Renal cortical epithelial cell (primary cell): ENCODE measurements around the gene COL1A1. TPM values are rescaled to one million over a fixed set of nuclear protein-coding genes. Genes with fewer than 3 reads are reported as not detected.

Experiments used
- DNase-seq: peaks from one replicate; pipeline ENCODE4 v3.0.0-alpha.2; 2011; ENCODE audit warnings: low read depth
- total RNA-seq: library from RNA; depleted of rRNA; stranded (reverse); fragments of >200 nt; gene quantifications from 2 replicates; pipeline ENCODE4 v1.2.3, GENCODE V29; 2014

Gene COL1A1
- total RNA-seq, 1 donor from 2014 or later, result 141 TPM

DNA sequence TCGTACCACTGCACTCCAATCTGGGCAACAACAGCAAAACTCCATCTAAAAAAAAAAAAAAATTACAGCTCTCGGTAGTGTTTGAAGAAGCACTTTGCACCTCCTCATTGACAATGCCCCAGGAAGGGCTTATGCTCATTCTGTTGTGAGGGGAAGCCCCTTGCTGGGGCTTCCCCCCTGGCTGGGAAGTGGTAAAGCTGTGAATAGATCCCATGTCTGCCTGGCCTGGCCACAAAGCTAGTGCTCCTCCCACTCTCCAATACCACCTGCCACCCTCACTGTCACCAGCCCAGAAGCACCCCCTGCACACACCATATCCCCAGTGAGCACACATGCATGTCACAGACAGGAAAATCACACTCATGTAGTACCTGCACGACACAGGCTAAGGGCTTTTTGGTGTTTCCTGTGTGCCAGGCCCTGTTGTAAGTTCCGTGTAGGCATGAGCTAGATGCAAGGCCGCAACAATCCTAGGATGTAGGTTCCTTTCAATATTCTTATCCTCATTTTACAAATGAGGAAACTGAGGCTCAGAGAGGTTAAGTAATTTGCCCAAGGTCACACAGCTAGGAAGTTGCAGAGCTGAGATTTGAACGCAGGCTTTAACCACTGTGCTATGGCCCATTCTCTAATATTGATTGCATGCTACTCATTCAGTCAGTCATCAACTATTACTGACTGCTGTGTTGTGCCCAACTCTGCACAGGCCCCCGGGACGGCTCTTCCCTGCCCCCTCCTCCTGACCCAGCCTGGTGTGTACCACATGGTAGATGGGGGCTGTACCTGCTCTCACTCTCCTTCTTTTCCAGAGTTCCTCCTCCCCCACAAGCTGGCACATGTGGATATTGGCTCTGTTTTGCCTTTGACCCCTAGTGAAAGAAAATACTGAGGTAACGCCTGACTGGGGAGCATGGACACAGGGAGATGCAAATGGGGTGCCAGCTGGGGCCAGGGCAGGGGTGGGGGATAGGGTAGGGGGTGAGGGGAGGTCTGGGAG, 11.9 kb upstream of the COL1A1 start:
- DNase-seq, result no peak

DNA sequence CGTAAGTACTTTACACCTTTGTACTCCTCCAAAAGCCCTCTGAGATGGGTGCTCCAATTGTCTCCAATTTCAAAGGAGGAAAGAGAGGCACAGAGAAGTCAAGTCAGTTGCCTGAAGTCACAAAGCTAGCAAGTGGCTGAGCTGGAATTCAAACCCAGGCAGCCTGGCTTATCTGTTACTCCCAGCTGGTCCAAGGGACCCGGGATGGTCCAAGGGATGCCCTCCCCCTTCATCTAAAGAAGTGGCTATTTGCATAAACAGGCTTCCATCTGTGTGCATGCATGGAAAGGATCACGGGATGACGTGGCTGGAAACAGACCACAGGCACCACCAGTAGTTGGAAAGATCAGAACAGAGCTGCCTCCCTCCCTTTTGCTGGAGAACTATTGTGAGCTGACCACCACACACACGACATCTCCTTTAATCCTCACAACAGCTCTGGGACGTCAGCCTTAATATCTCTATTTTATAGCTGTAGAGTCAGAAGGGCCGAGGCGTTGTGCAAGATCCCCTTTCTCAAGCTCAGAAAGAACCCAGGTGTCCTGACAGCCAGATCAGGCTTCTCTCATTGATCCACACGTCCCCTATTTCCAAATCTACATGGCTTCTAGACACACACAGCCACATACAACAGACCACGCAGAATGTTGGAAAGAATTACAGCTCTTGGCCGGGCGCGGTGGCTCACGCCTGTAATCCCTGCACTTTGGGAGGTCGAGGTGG, 10.9 kb upstream of the COL1A1 start:
- DNase-seq, result no peak

DNA sequence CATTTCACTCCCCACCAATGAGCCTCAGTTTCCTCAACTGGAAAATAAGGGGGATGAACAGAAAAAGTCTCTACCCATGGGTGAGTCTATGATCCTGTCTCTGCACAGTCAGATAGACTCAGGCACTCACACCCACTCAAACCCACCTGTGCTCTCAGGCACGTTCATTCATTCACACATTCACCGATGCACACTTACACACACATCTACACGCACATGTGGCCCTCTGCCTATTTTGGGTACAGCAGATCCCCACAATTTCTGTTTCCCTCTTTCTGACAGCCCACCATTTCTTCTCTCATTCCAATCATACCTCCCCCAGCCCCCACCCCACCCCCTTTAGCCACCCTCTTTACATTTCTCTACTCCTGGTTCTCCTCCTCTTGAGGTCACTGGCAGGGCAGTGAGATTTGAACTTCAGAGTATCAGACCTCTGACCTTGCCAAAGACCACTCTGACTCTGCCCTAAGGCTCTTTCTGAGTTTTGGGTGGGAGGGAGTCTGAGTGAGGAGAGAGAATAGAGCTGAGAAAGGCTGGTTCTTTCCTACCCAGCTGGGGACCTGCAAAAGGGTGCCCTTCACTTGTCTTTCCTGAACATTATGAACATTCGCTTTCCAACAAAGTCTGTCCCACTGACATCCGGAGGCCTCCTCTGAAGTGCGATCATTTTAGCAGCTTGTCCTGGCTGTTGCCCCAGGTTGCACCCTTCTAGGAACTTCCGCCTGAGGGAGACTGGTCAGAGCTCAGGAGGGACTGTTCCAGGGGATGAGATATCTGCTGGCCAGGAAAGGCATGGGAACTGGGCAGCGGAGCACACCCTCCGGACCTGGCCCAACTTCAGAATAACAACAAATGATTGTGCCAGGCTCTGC, 10.1 kb upstream of the COL1A1 start:
- DNase-seq, result no peak

DNA sequence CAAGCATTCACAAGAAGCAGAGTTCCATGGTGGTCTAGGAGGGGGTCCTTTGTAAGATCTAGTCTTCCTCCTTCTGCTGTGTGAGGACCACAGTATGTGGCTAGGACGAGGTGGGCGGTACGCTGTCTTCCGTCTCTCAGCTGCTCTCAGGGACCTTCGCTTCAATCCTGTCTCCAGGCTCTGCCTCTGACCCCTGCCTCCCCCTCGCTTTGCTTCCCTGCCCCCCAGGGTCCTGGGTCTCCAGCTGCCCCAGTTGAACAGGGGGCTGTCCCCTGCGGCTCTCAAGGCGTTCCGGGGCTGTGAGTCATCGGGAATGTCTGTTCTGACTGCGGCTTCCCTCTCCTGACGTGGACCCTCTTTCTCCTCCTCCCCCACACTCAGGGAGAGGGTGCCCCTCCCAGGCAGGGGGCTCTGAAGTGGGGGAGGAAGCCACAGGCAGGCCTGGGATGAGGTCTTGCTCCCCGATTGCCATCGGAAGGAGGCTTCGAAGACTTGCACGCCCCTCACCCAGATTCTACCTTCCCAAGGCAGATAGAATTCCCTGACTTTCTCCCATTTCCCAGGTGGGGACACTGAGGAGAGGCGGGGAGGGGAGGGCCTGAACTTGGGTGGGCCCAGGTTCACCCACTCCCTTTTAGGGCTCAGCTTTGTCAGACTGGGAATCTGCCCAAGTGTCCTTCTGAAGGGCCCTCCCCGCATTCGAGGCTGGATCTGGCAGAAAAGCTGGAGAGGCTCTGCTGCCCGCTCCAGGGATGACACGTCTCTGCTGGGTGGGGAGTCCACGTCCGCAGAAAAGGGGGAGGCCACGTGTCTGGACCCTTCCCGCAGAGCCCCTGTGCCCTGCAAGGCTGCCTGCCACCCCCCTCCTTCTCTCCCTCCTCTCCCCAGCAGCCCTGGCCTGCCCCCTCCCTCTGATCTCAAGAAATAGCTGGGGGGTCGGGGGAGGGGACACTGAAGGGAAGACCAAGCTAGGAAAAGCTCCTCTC, 9.1 kb upstream of the COL1A1 start:
- DNase-seq, result peak; percentile 86

DNA sequence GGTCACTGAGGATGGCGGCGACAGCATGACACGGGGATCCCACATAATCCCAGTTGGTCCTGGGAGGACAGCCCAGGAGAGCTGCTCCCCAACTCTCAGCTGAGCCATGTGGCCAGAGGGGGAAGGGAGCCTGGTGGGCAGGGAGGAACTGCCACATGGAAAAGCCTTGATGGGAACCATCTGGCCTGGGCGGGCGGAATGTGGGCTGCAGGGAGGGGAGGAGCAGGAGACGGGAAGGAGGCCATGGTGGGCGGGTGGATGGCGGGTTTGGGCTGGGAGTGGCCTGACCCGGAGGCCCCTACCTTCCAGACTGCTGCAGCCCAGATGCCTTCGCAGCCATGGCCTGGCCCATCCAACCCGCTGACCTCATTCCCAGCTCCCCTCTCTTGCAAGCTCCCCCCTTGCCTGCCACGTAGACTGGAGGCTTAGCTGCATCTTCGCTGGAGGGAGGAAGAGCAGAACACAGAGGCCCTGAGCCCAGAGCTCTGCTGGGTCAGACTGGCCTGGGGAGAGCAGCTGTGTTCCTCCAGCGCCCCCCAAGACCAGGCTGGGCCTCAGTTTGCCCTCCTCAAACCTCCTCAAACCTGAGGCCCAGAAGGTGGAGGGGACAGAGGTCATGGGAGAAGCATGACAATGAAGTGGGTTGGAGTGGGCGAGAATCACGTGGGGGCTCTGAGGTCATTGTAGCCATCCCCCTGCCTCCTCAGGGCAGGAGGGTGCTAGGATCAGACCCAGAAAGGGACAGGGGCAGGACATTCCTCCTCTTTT, 8.2 kb upstream of the COL1A1 start:
- DNase-seq, result no peak

DNA sequence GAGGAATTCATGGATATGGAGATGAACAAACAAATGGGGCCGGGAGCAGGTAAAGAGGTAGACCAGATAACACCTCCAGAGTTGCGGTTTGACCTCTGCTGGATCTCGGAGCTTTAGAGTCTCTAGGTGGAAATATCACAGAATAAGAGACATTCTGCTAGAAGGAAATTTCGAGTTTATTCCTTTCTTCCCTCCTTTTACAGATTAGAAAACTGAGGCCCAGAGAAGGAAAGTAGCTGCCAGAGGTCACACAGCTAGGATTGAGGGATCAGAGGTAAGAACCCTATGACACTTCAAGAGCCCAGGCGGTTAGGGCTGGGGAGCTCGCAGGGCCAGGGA, 7.7 kb upstream of the COL1A1 start:
- no peak for DNase-seq

DNA sequence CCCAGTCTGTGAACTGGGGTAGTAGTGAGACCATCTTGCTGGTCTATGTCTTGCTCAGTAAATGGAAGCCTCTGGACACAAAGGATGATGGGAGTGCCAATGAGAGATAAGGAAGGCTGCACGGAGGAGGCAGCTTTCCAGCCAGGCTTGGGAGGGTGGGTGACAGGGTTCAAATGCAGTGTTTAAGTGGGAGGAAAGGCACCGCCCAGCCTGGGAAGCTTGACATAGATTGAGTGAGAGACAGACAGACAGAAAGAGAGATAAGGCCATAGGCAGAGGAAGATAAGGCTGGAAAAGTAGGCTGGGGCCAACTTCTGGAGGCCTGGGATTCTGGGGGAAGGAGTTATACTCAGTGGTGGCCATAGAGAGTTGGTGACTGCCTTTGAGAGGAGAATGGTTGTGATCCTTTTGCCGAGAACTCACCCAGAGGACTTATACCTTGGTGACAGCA, 7.2 kb upstream of the COL1A1 start:
- DNase-seq, result no peak

DNA sequence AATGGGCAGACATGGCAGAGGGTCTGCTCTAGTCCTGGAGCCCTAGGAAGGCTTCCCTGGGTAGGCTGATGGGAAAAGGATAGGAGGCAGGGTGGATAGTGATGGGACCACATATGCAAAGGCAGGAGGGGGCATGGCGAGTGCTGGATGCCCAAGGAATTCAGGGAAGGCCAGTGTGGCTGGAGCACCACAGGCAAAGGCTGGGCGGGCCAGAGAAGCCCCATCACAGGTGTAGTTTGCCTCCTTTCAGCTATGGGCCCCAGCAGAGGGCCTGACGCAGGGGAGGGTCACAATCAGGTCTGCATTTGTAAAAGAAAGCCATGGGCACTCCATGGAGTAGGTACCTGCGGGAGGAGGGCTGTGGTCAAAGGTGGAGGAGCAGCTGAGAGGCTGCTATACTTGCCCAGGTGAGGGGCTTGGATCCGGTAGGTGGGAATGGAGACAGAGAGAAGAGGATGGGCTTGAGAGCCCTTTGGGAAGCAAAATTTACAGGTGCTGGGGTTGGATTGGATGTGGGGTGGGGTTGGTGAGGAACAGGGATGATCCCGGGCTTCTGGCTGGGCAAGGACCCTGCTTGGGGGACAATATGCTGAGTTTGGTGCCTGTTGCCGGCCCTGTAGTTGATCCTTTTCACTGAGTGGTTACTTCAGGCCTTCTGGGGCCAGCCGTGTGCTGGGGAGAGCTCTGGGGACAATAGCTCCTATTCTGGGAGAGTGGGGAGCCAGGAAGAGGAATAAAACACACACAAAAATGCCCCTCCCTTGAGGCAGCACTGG, 6.5 kb upstream of the COL1A1 start:
- DNase-seq, result no peak

DNA sequence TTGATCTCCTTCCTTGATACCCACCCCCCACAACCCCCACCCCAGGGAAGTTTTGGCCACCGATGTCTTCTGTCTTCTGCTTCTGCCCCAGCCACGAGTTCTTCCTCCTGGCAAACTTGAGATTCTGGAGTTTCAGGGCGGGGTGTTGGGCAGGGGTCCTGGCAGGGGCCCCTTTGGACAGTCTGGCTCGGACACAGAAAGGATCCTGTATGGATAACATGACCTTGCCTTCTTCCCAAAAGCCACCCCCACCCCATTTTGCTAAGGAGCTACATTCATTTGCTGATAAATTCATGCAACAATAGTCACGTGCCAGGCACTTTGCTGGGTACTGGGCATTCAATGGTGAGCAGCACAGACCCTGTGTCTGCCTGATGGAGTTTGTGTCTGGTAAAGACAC, 5.9 kb upstream of the COL1A1 start:
- DNase-seq, result no peak

DNA sequence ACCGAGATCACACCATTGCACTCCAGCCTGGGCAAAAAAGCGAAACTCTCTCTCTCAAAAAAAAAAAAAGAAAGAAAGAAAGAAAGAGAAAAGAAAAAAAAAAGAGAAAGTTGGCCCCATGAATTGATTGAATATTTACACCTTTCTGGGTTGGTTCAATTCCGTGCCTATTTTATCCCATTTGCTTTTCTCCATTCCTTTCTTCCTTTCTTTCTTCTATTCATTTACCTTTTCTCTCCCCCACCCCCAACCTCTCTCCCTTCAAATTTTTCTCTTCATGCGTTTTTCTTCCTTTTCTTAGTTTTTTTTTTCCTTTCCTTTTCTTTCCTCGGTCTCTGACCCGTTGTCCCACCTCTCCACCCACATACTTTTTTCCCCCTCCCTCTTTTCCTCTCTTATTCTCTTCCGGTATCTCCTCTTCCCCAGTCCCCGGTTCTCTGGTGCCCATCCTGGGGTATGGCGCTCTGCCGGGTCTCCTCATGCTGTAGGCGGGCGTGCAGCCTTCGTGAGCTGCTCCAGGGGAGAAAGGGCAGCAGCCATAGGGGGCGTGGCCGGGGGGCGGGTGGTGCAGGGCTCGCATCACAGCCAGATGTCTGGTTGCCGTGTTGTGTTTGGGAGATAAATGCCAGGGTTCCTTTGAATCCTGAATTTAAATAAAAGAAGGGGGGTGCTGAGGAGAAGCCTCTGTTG, 5.3 kb upstream of the COL1A1 start:
- no peak for DNase-seq

DNA sequence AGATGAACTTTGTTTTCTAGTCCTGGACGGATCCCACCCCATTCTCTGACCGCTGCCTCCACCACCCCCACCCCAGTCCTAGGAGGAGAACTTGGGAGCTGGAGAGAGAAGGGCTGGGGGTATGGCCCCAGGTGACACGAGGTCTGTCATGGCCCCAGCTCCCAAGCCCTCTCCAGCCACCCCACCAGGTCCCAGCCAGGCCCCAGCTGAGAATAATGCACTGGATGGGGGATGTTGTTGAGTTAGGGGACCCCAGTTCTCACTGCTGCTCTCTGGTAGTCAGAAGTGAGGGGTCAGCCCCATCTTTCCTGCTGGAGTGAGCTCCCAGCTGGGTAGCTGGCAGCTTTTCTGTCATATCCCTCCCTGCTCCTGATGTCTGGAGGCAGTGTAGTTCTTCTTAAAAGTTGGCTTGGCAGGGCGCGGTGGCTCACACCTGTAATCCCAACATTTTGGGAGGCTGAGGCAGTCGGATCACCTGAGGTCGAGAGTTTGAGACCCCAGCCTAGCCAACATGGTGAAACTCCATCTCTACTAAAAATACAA, 4.6 kb upstream of the COL1A1 start:
- no peak for DNase-seq

DNA sequence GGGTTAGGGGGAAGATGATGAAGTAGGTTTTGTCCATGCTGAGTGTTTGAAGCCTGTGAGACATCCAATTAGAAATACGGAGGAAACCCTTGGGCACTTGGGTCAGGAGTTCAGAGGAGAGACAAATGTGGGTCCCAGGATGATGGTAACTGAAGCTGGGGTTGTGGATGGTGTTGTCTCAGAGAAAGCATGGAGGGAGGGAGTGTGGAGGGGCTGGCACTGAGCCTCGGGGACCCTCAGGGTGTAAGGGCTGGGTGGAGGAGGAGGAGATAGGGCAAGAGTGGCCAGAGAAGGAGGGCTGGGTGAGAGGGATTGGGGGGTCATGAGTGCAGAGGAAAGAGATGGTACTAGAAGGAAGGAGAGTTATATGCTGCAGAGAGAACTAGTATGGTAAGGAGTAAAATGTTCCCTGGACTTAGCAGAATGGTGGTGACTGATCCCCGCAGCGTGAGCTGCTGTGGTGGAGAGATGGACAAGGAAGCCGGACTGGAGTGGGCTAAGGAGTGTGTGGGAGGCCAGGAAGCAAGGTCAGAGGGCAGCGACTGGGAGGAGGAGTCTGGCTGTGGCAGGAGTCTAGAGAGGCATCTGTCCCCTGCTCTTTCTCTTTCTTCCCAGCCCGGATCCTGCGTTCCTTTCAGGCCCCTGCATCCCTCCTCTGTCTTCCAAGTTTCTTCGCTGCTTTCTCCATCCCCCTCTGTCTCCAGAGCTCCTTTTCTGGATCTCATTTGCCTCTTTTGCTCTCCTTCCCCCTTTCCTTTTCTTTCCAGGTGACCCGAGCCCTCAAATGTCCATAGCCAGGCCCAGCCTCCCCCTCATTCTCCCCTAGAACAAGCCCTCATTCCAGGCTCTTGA, 3.9 kb upstream of the COL1A1 start:
- no peak for DNase-seq

DNA sequence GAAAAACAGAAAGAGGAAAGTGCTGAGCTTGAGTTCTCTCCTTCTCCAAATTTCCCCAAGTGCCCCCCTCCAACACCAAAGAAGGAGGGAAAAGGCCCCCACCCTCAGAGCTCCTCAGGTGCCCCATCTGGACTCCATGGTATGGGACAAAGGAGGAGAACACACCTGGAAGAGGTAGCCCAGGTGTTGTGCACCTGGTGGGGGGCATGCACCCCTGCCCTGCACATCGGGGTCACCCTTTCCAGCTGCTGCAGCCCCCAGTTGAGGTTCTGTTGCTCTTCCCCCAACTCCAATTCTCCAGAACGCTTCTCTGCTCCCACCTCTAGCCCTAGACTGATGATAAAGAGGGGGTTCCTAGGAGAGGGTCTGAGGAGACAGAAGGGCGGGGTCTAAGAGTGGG, 3.0 kb upstream of the COL1A1 start:
- DNase-seq, result no peak

DNA sequence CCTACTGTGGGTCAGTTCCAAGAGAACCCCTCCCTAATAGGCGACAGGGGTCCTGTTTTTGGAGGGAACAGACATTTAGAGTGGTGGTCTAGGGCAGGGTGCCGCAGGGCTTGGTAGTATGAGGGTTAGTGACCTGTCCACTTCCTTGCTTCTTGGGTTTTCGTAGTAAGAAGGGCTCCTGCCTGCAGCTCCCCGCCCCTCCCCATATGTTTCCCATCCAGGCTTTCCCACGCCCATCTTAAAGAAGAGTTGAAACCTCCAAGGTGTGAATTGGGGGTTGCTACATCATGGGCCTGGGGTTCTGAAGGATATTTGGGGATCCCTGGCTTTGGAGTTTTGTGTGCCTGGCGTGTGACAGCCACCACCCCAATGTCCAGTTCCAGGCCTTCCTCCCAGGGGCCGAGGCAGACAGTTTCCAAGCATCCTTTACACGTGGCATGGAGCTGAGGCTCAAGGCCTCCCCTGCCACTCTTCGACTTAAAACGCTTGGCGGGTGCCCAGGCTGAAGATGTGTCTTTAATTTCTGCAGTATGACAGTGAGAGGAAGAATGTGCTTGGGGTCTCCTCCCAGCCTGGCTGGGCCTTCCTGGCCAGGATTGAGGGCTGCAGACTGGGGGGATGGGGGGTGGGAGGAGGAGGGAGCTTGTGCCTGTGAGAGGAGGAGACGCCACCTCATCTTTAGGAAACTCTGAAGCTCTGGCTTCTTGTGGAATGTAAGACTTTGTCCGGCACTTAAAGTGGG, 2.3 kb upstream of the COL1A1 start:
- no peak for DNase-seq

DNA sequence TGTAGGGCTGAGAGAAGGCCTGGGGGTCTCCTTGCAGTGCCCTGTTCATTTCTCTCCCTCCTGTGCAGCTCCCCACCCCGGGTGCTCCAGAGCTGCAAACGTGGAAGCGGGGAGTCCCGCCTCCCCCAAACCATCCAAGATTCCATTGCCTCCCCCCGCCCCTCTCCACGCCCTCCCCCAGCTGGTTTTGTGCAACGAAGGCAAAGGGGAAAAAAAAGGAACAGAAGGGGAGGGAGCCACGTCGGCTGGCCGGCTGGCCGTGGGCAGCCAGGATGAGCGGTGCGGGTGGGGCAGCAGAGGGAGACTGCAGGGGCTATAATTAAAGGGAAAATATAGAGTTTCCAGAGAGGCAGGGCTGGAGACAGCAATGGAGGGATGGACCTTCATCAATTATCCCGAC, 1.7 kb upstream of the COL1A1 start:
- DNase-seq, result no peak

DNA sequence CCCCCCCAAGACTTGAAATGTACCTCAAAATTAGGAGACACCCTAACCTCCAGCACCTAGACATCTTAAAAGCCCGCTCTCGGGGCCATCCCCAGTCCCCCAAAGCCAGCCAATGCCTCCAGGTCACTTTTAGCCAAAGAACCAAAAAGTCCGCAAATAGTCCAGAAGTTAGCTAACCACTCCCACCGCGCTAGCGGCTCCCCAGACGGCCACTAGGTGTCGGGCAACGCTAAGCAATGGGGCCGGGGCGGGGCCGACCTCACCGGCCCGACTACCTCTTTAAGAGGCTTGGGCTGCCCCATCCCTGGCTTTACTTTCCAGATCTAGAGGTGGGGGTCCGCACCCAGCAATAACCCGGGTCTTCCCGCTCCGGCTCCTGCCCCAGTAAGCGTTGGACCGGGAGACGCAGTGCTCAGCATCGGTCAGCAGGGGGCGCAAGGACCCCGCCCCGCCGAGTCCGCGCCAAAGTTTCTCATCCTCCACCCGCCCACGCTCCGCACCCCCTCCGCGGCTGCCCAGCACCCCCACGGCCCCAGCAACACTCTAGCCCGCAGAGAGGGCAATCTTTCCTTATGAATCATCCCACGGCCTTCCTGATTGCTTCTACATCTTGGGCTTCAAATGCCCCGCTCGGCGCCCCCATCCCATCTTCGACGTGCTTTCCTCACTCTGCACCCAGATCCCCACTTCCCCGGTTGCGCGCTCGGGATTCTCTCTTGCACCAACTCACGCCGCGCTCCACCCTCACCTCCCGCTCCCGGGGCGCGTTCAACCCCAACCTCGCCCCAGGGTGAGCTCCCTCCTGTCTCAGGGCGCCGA, 765 bp downstream of the COL1A1 start:
- peak; percentile 72 for DNase-seq
